GM12878 (cell line): ENCODE data around the gene NFE2L2. TPM values are rescaled to one million over a fixed set of nuclear protein-coding genes. Genes with fewer than 3 reads are reported as not detected.

ENCODE experiments used
- BCL11A ChIP-seq: IDR thresholded peaks from 2 replicates; pipeline ENCODE4 v1.6.1; 2011; ENCODE audit warnings: low read depth, low read length
- BCLAF1 ChIP-seq: fragments of 450-650 bp; IDR thresholded peaks from 2 replicates; pipeline ENCODE4 v1.6.1; 2017; ENCODE audit warnings: antibody characterized with exemption, mild to moderate bottlenecking, moderate library complexity
- BRCA1 ChIP-seq: IDR thresholded peaks from 2 replicates; pipeline ENCODE4 v1.6.1; 2011; ENCODE audit warnings: low read depth, low read length, improper control_type of control experiment
- CHD2 ChIP-seq: IDR thresholded peaks from 2 replicates; pipeline ENCODE4 v1.6.1; 2011; ENCODE audit warnings: low read depth, low read length, improper control_type of control experiment, borderline replicate concordance
- CREM ChIP-seq: IDR thresholded peaks from 2 replicates; pipeline ENCODE4 v1.6.1; 2014; ENCODE audit warnings: antibody characterized with exemption, low read depth
- EP300 ChIP-seq, 2 experiments: fragments of 150-350 bp in 1 of 2; IDR thresholded peaks; 2 replicates each; pipeline ENCODE4 v1.6.1; 2011 to 2012; ENCODE audit warnings: low read depth in 2 of 2, low read length in 2 of 2, borderline replicate concordance in 1 of 2, improper control_type of control experiment in 1 of 2, inconsistent platforms in 1 of 2; ENCODE audit not compliant: control insufficient read depth in 1 of 2
- HCFC1 ChIP-seq: fragments of 150-350 bp; IDR thresholded peaks from 2 replicates; pipeline ENCODE4 v1.6.1; 2014; ENCODE audit warnings: low read length
- IKZF2 ChIP-seq, 2 experiments: fragments of 450-650 bp; IDR thresholded peaks; 2 replicates each; pipeline ENCODE4 v1.6.1; 2017; ENCODE audit warnings: mild to moderate bottlenecking in 2 of 2, moderate library complexity in 2 of 2
- LARP7 ChIP-seq: fragments of 450-650 bp; IDR thresholded peaks from 2 replicates; pipeline ENCODE4 v1.6.1; 2017; ENCODE audit warnings: mild to moderate bottlenecking
- MTA2 ChIP-seq: fragments of 450-650 bp; IDR thresholded peaks from 2 replicates; pipeline ENCODE4 v1.6.1; 2016; ENCODE audit warnings: low read depth, mild to moderate bottlenecking, moderate library complexity
- MYC ChIP-seq: IDR thresholded peaks from 2 replicates; pipeline ENCODE4 v1.6.1; 2011; ENCODE audit warnings: mild to moderate bottlenecking, low read length, moderate library complexity, inconsistent platforms; ENCODE audit not compliant: insufficient read depth, insufficient replicate concordance, insufficient read length, severe bottlenecking
- NKRF ChIP-seq: fragments of 450-650 bp; conservative IDR thresholded peaks from 2 replicates; pipeline ENCODE4 v1.6.1; 2017; ENCODE audit warnings: mild to moderate bottlenecking, moderate library complexity
- NR2C2 ChIP-seq: IDR thresholded peaks from 2 replicates; pipeline ENCODE4 v1.6.1; 2011; ENCODE audit warnings: borderline replicate concordance, low read depth; ENCODE audit not compliant: control insufficient read depth, insufficient read length
- POU2F2 ChIP-seq: IDR thresholded peaks from 3 replicates; pipeline ENCODE4 v1.6.1; 2011; ENCODE audit warnings: low read depth, mild to moderate bottlenecking, low read length, borderline replicate concordance
- RAD21 ChIP-seq: IDR thresholded peaks from 2 replicates; pipeline ENCODE4 v1.6.1; 2011; ENCODE audit warnings: mild to moderate bottlenecking, low read depth, low read length, moderate library complexity; ENCODE audit not compliant: insufficient read depth
- SMC3 ChIP-seq: IDR thresholded peaks from 2 replicates; pipeline ENCODE4 v1.6.1; 2011; ENCODE audit warnings: low read length, improper control_type of control experiment, borderline replicate concordance
- SUPT20H ChIP-seq: IDR thresholded peaks from 2 replicates; pipeline ENCODE4 v1.6.1; 2011; ENCODE audit warnings: low read depth, mild to moderate bottlenecking, low read length, moderate library complexity, borderline replicate concordance; ENCODE audit not compliant: control insufficient read depth
- TCF12 ChIP-seq: IDR thresholded peaks from 2 replicates; pipeline ENCODE4 v1.6.1; 2011; ENCODE audit warnings: low read depth, mild to moderate bottlenecking, low read length
- USF2 ChIP-seq: IDR thresholded peaks from 2 replicates; pipeline ENCODE4 v1.6.1; 2011; ENCODE audit warnings: low read depth, low read length, improper control_type of control experiment, borderline replicate concordance
- ZBTB33 ChIP-seq: fragments of 450-650 bp; IDR thresholded peaks from 2 replicates; pipeline ENCODE4 v1.6.1; 2017; ENCODE audit warnings: mild to moderate bottlenecking
- ZNF217 ChIP-seq: fragments of 450-650 bp; IDR thresholded peaks from 2 replicates; pipeline ENCODE4 v1.6.1; 2017; ENCODE audit warnings: antibody characterized with exemption, mild to moderate bottlenecking
- ZNF384 ChIP-seq: IDR thresholded peaks from 2 replicates; pipeline ENCODE4 v1.6.1; 2012; ENCODE audit warnings: low read depth, mild to moderate bottlenecking, low read length, improper control_type of control experiment, borderline replicate concordance
- polyA plus RNA-seq, 11 experiments: library from polyadenylated mRNA; depleted of rRNA in 4 of 11; unstranded in 6 of 11; stranded (reverse) in 5 of 11; fragments of >200 nt; fragmentation: Nextera tagmentation in 4 of 11; fragmentation: Illumina TruSeq in 1 of 11; extraction: Ambion mirVana in 4 of 11; extraction: Trizol in 1 of 11; gene quantifications; 1 replicate in 1 of 11; 2 replicates in 10 of 11; pipeline versions ENCODE4 v1.2.1 to v1.2.3, GENCODE V29; 2011 to 2016; ENCODE audit warnings: inconsistent platforms in 2 of 11, missing spikeins in 2 of 11, low read depth in 1 of 11
- total RNA-seq, 4 experiments: library from RNA; depleted of rRNA in 3 of 4; stranded (reverse); fragments of >200 nt in 3 of 4; fragmentation: Illumina TruSeq in 1 of 4; extraction: Trizol in 1 of 4; gene quantifications; 2 replicates each; pipeline versions ENCODE4 v1.2.1 to v1.2.3, GENCODE V29; 2013 to 2021

The NFE2L2 gene
- total and polyA plus RNA-seq, 10 of the 15 experiments (the other 5 are each of a cell fraction or from before 2014, with no cell fraction given) = 18.4 to 69.8 (median 37.1) TPM

- TF ChIP-seq NKRF (peak; percentile 90), ZBTB33 (peak; percentile 66; the same call in 1 of the 2 replicates), ZNF217 (no peak), USF2 (no peak; the same call in 1 of the 2 replicates), SUPT20H (no peak), BRCA1 (no peak), CREM (peak; percentile 97), EP300 (IDR thresholded peaks at IDR 0.05; ENCODE audit: borderline replicate concordance in 1 of 2, control insufficient read depth in 1 of 2, low read depth in 2 of 2, low read length in 2 of 2) (peak; percentile 90 to 93), HCFC1 (peak; percentile 45; the same call in 1 of the 2 replicates), MYC (peak; percentile 86), RAD21 (peak; percentile 62), TCF12 (peak; percentile 93), MTA2 (peak; percentile 72; the same call in 1 of the 2 replicates), LARP7 (peak; percentile 100), BCLAF1 (no peak), NR2C2 (no peak), CHD2 (peak; percentile 48; the same call in 1 of the 2 replicates), ZNF384 (peak; percentile 17; the same call in 1 of the 2 replicates), IKZF2 (IDR thresholded peaks at IDR 0.05) (peak; percentile 87 to 88), BCL11A (peak; percentile 88), SMC3 (peak; percentile 83), POU2F2 (peak; percentile 94)
Observed at GRCh38 chr2:177263451-177264208, 897 bp downstream of the NFE2L2 start (continued).
